Measurements from ENCODE around the gene PHYHD1. TPM values are rescaled to one million over a fixed set of nuclear protein-coding genes. Genes with fewer than 3 reads are reported as not detected.

Gene PHYHD1
- total RNA-seq, 1 donor from 2014 or later = 20.3 TPM

- intact Hi-C loops (cut with micrococcal nuclease) = no loop called here
- H3K4me3 ChIP-seq = peak overlapping the region; percentile 37
- DNase-seq = no peak
- peaks cover 95% of the 10 kb centered on the region for H3K4me1 ChIP-seq
- H3K36me3 ChIP-seq = peaks cover 53% of the 10 kb centered on the region
- H3K27me3 ChIP-seq (ENCODE audit: low read depth) = no peaks in the 10 kb centered on the region
- no peak for TF ChIP-seq CTCF (IDR thresholded peaks at IDR 0.05; ENCODE audit: borderline replicate concordance)
- H3K9me3 ChIP-seq (replicated peaks) = no peaks in the 10 kb centered on the region
- H3K27ac ChIP-seq (replicated peaks) = peak overlapping the region; percentile 90
Observed at GRCh38 chr9:128913048-128913900, 7.5 kb upstream of the PHYHD1 start.

- Histone ChIP-seq H3K4me1 (peaks cover 100% of the 10 kb centered on the region), H3K4me3 (peak overlapping the region; percentile 37), H3K36me3 (peaks cover 44% of the 10 kb centered on the region), H3K27me3 (ENCODE audit: low read depth) (no peaks in the 10 kb centered on the region), H3K9me3 (replicated peaks) (no peaks in the 10 kb centered on the region), H3K27ac (replicated peaks) (peak overlapping the region; percentile 90)
- no peak for DNase-seq
- intact Hi-C loops (cut with micrococcal nuclease) = no loop called here
- no peak for TF ChIP-seq CTCF (IDR thresholded peaks at IDR 0.05; ENCODE audit: borderline replicate concordance)
Observed at GRCh38 chr9:128913995-128914772, 6.6 kb upstream of the PHYHD1 start.

- intact Hi-C loops (cut with micrococcal nuclease) = no loop called here
- Histone ChIP-seq H3K4me3 (peak overlapping the region; percentile 29), H3K36me3 (peaks cover 31% of the 10 kb centered on the region), H3K4me1 (peaks cover 100% of the 10 kb centered on the region), H3K27me3 (ENCODE audit: low read depth) (no peaks in the 10 kb centered on the region), H3K27ac (replicated peaks) (peak overlapping the region; percentile 90), H3K9me3 (replicated peaks) (no peaks in the 10 kb centered on the region)
- TF ChIP-seq CTCF (IDR thresholded peaks at IDR 0.05; ENCODE audit: borderline replicate concordance) = no peak
- no peak for DNase-seq
Observed at GRCh38 chr9:128916204-128916603, 4.6 kb upstream of the PHYHD1 start.

- Histone ChIP-seq H3K27ac (replicated peaks) (peak overlapping the region; percentile 90), H3K27me3 (ENCODE audit: low read depth) (no peaks in the 10 kb centered on the region), H3K9me3 (replicated peaks) (no peaks in the 10 kb centered on the region), H3K4me1 (peaks cover 100% of the 10 kb centered on the region), H3K36me3 (peaks cover 31% of the 10 kb centered on the region), H3K4me3 (peak overlapping the region; percentile 29)
- intact Hi-C loops (cut with micrococcal nuclease) = no loop called here
- no peak for DNase-seq
- TF ChIP-seq CTCF (IDR thresholded peaks at IDR 0.05; ENCODE audit: borderline replicate concordance) = no peak
Observed at GRCh38 chr9:128916745-128917144, 4.0 kb upstream of the PHYHD1 start.

- Histone ChIP-seq H3K27ac (replicated peaks) (peak overlapping the region; percentile 90), H3K9me3 (replicated peaks) (no peaks in the 10 kb centered on the region), H3K36me3 (peaks cover 31% of the 10 kb centered on the region), H3K27me3 (ENCODE audit: low read depth) (no peaks in the 10 kb centered on the region), H3K4me3 (peak overlapping the region; percentile 29), H3K4me1 (peaks cover 100% of the 10 kb centered on the region)
- peak; percentile 82 for DNase-seq
- intact Hi-C loops (cut with micrococcal nuclease) = no loop called here
- TF ChIP-seq CTCF (IDR thresholded peaks at IDR 0.05; ENCODE audit: borderline replicate concordance) = no peak
Observed at GRCh38 chr9:128917151-128917849, 3.5 kb upstream of the PHYHD1 start.

All from left ventricle myocardium inferior (tissue), 1 donor.